PC-3 (cell line): Measurements from ENCODE around the gene LYG2. TPM values are rescaled to one million over a fixed set of nuclear protein-coding genes. Genes with fewer than 3 reads are reported as not detected.
"Not testable (repeated sequence)": the region's sequence is repeated elsewhere in the genome, so short reads cannot be mapped to it uniquely, and the experiment has no call there.

Source experiments
- ATAC-seq: fragments of 200-7000 bp; cut with Tn5 transposase; 2 replicates; pipeline ENCODE4 v1.9.1; 2020; ENCODE audit warnings: mild to moderate bottlenecking, moderate library complexity
- BruUV-seq: library from RNA; stranded (reverse); fragments of 400-500 nt; replicated peaks from 2 replicates; lab custom pipeline; 2021; lab: Mats Ljungman, UMichigan
- CTCF ChIA-PET: fragments of 300-600 bp; sonication (Branson Sonifier 250); formaldehyde crosslinking; loops from one replicate; lab custom pipeline; 2022; ENCODE audit warnings: antibody characterized with exemption; lab: Charles Lee
- POLR2A ChIA-PET: fragments of 300-600 bp; sonication (Branson Sonifier 250); formaldehyde crosslinking; loops from one replicate; lab custom pipeline; 2022; ENCODE audit warnings: antibody characterized with exemption; ENCODE audit not compliant: unreplicated experiment; lab: Charles Lee
- DNase-seq: peaks from one replicate; pipeline ENCODE4 v3.0.0-alpha.2; 2015
- H2AFZ ChIP-seq: fragments of 300-600 bp; sonication (generic); 2 replicates; pipeline ENCODE4 v1.6.0; 2016; ENCODE audit warnings: antibody characterized with exemption, low read length
- H3F3A ChIP-seq: fragments of 300-600 bp; sonication (generic); one replicate; pipeline ENCODE4 v1.6.0; 2017; ENCODE audit warnings: antibody characterized with exemption, low read length, control low read depth, mild to moderate bottlenecking; ENCODE audit not compliant: unreplicated experiment
- H3K27ac ChIP-seq: fragments of 300-600 bp; sonication (generic); 2 replicates; pipeline ENCODE4 v1.5.1; 2016; ENCODE audit warnings: mild to moderate bottlenecking, low read length
- H3K27me3 ChIP-seq: fragments of 300-600 bp; sonication (generic); 2 replicates; pipeline ENCODE4 v1.6.1; 2016; ENCODE audit warnings: low read length, mixed read lengths
- H3K36me3 ChIP-seq: fragments of 300-600 bp; sonication (generic); 2 replicates; pipeline ENCODE4 v1.6.1; 2016; ENCODE audit warnings: low read depth, mixed run types, low read length, mixed read lengths
- H3K4me1 ChIP-seq: fragments of 300-600 bp; sonication (generic); 2 replicates; pipeline ENCODE4 v1.5.1; 2016; ENCODE audit warnings: low read length; ENCODE audit not compliant: insufficient read depth
- H3K4me2 ChIP-seq: fragments of 300-600 bp; sonication (generic); 2 replicates; pipeline ENCODE4 v1.6.0; 2016; ENCODE audit warnings: low read length
- H3K4me3 ChIP-seq: fragments of 300-600 bp; sonication (generic); 2 replicates; pipeline ENCODE4 v1.5.1; 2016; ENCODE audit warnings: mild to moderate bottlenecking, low read length, mixed read lengths
- H3K79me2 ChIP-seq: fragments of 300-600 bp; sonication (generic); 2 replicates; pipeline ENCODE4 v1.6.1; 2017; ENCODE audit warnings: low read length, mixed read lengths
- H3K9ac ChIP-seq: fragments of 300-600 bp; sonication (generic); 2 replicates; pipeline ENCODE4 v1.6.0; 2016; ENCODE audit warnings: mild to moderate bottlenecking, low read length
- H3K9me2 ChIP-seq: fragments of 300-600 bp; sonication (generic); replicated peaks from 2 replicates; pipeline ENCODE4 v1.6.1; 2016; ENCODE audit warnings: mixed run types, low read length, mixed read lengths
- H3K9me3 ChIP-seq: fragments of 300-600 bp; sonication (generic); 2 replicates; pipeline ENCODE4 v1.6.1; 2016; ENCODE audit warnings: low read length, mixed read lengths
- H4K20me1 ChIP-seq: fragments of 300-600 bp; sonication (generic); 2 replicates; pipeline ENCODE4 v1.6.1; 2016; ENCODE audit warnings: low read length, mixed read lengths
- EZH2 ChIP-seq: fragments of 300-600 bp; sonication (generic); IDR thresholded peaks from one replicate; pipeline ENCODE4 v1.6.1; 2017; ENCODE audit warnings: antibody characterized with exemption, mild to moderate bottlenecking, low read length; ENCODE audit not compliant: unreplicated experiment
- EZH2phosphoT487 ChIP-seq: fragments of 300-600 bp; sonication (generic); IDR thresholded peaks from 2 replicates; pipeline ENCODE4 v1.6.1; 2018; ENCODE audit warnings: mild to moderate bottlenecking, antibody characterized with exemption, low read length, borderline replicate concordance
- intact Hi-C: fragments of 100-400 bp; cut with micrococcal nuclease; formaldehyde crosslinking; loops from 2 replicates; pipeline ENCODE4 v1.9.0; 2023
- total RNA-seq: library from RNA; depleted of rRNA; stranded (reverse); fragments of >200 nt; gene quantifications from 2 replicates; pipeline ENCODE4 v1.2.3, GENCODE V29; 2014
- TF ChIP-seq, protein P1 (sequence below): fragments of 300-600 bp; sonication (generic); conservative IDR thresholded peaks from 2 replicates; pipeline ENCODE4 v1.5.1; 2017; ENCODE audit warnings: antibody characterized with exemption, low read depth, mild to moderate bottlenecking, low read length

LYG2 gene
- total RNA-seq, 1 experiment from 2014 or later: not detected

DNA sequence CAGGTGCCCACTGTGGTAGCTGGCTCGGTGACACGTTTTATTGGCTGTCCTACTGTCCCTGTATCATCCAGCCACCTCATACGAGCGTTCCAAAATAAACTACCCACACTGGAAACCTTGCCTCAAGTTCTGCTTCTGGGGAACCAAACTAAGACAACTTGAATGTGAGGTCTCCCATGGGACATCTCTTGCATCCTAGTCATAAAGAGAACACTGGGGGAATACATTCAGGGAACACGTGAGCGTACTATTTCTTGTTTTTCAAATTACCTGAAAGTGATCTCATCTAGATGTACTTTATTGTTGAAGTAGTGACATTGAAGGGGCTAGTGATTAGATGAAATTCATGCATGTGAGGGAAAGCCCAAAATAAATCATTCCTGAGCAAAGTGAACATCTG, 15.0 kb downstream of the LYG2 start:
- H3K9me2 ChIP-seq: no peaks in the 10 kb centered on the region
- H3K4me2 ChIP-seq: no peak overlapping the region
- no peak overlapping the region for H3K9ac ChIP-seq
- no peaks in the 10 kb centered on the region for H3K4me1 ChIP-seq
- no peaks in the 10 kb centered on the region for H3K27me3 ChIP-seq
- no TSS peak for BruUV-seq
- H3K79me2 ChIP-seq: no peaks in the 10 kb centered on the region
- no peaks in the 10 kb centered on the region for H4K20me1 ChIP-seq
- no peaks in the 10 kb centered on the region for H3K36me3 ChIP-seq
- H2AFZ ChIP-seq: no peak overlapping the region
- ATAC-seq (no peak), DNase-seq (no peak)
- POLR2A ChIA-PET: no interaction called here
- H3K9me3 ChIP-seq: no peaks in the 10 kb centered on the region
- no peak overlapping the region for H3K27ac ChIP-seq
- H3K4me3 ChIP-seq: no peak overlapping the region
- CTCF ChIA-PET: no interaction called here
- intact Hi-C loops: no loop called here
- TF ChIP-seq, protein P1, sequence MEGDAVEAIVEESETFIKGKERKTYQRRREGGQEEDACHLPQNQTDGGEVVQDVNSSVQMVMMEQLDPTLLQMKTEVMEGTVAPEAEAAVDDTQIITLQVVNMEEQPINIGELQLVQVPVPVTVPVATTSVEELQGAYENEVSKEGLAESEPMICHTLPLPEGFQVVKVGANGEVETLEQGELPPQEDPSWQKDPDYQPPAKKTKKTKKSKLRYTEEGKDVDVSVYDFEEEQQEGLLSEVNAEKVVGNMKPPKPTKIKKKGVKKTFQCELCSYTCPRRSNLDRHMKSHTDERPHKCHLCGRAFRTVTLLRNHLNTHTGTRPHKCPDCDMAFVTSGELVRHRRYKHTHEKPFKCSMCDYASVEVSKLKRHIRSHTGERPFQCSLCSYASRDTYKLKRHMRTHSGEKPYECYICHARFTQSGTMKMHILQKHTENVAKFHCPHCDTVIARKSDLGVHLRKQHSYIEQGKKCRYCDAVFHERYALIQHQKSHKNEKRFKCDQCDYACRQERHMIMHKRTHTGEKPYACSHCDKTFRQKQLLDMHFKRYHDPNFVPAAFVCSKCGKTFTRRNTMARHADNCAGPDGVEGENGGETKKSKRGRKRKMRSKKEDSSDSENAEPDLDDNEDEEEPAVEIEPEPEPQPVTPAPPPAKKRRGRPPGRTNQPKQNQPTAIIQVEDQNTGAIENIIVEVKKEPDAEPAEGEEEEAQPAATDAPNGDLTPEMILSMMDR: no peak
- TF ChIP-seq EZH2 (no peak), EZH2phosphoT487 (no peak)
- no peaks in the 10 kb centered on the region for H3F3A ChIP-seq

DNA sequence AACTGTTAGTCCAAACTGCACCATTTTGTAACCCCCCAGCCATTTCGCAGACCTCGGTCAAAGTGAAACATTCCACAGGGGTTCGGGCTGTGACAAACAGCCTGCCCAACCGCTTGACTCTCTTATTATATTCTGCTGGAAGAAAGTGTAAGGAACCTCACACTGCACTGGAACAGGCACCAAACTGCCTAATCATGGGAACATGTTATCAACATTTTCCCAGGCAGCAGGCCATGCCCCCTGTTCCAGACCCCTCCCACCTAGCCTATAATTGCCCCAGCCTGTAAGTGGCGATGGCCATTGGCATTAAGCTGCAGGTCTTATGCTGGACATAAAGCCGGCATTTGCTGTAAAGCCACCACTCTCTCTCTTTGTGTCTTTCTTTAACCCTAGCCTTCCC, 16.9 kb downstream of the LYG2 start:
- H3F3A ChIP-seq: no peaks in the 10 kb centered on the region
- intact Hi-C loops: no loop called here
- ChIA-PET POLR2A (no interaction called here), CTCF (no interaction called here)
- no peaks in the 10 kb centered on the region for H4K20me1 ChIP-seq
- no peak overlapping the region for H3K9ac ChIP-seq
- no peak overlapping the region for H3K4me2 ChIP-seq
- H3K4me3 ChIP-seq: no peak overlapping the region
- H2AFZ ChIP-seq: no peak overlapping the region
- no peaks in the 10 kb centered on the region for H3K79me2 ChIP-seq
- ATAC-seq (no peak), DNase-seq (no peak)
- no peak overlapping the region for H3K27ac ChIP-seq
- TF ChIP-seq, protein P1: no peak
- TF ChIP-seq EZH2 (no peak), EZH2phosphoT487 (no peak)
- no peaks in the 10 kb centered on the region for H3K36me3 ChIP-seq
- H3K9me3 ChIP-seq: no peaks in the 10 kb centered on the region
- no peaks in the 10 kb centered on the region for H3K4me1 ChIP-seq
- H3K9me2 ChIP-seq: no peaks in the 10 kb centered on the region
- no TSS peak for BruUV-seq
- H3K27me3 ChIP-seq: no peaks in the 10 kb centered on the region

DNA sequence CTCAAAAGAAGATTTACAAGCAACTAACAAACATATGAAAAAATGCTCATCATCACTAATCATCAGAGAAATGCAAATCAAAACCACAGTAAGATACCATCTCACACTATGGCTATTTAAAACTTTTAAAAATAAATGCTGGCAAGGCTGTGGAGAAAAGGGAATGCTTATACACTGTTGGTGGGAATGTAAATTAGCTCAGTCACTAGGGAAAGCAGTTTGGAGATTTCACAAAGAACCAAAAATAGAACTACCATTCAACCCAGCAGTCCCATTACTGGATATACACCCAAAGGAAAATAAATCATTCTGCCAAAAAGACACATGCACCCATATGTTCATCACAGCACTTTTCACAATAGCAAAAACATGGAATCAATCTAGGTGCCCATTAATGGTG, 22.3 kb downstream of the LYG2 start:
- POLR2A ChIA-PET: not testable (repeated sequence)

More for the DNA sequence above, 22.3 kb downstream of the LYG2 start:
- H3K36me3 ChIP-seq, H3K9me3 ChIP-seq, H3K9ac ChIP-seq, H3K27me3 ChIP-seq, intact Hi-C loops, H3K4me3 ChIP-seq, BruUV-seq, H3K79me2 ChIP-seq, H3K27ac ChIP-seq, H3K4me2 ChIP-seq, H4K20me1 ChIP-seq, ATAC-seq, CTCF ChIA-PET, H2AFZ ChIP-seq, H3K4me1 ChIP-seq, DNase-seq, H3K9me2 ChIP-seq, H3F3A ChIP-seq: not testable (repeated sequence)
